ENCODE measurements around the gene UTP4. TPM values are rescaled to one million over a fixed set of nuclear protein-coding genes. Genes with fewer than 3 reads are reported as not detected.

Gene UTP4
- total and polyA plus RNA-seq, 2 donors (not counting 3 experiments of a cell fraction or from before 2014, with no cell fraction given): 56.1 to 59.5 TPM

DNA sequence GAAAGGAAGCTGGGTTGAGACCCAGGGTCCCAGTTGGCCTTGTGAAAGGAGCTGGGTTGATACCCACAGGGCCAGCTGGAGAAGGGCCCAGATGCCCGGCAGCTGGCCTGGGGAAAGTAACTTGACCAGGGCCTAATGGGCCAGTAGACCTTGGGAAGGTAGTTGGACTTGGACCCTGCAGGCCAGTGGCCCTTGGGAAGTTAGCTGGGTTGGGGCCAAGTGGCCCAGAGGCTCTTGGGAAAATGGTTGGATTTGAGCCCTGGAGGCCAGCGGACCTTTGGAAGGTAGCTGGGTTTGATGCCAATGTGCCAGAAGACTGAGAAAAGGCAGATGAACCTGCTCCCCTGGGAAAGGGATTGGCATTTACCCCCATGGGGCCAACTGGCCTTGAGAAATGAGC is 13.5 kb upstream of the UTP4 start:
- ChIA-PET POLR2A (no interaction called here), CTCF (interaction anchor here (1.0 to 1.6 kb wide), 3 partner anchors 10 to 271 kb away, joined by 3 to 7 read pairs (median 5); no protein-coding TSS in a partner anchor)
- peaks cover 8% of the 10 kb centered on the region for H3K79me2 ChIP-seq (ENCODE audit: control insufficient read depth, insufficient read depth, low read length)
- no peaks in the 10 kb centered on the region for H3K9me1 ChIP-seq (replicated peaks; ENCODE audit: control insufficient read depth, extremely low read depth, insufficient read depth, low read length)
- dilution Hi-C loops (cut with MboI; ENCODE audit: extremely low pct_ligation_motif_present, low sequenced_read_pairs): no loop called here
- no peak for FAIRE-seq
- H3K27ac ChIP-seq (ENCODE audit: insufficient read depth, low read depth, low read length): no peak overlapping the region
- H3K9me3 ChIP-seq (replicated peaks; ENCODE audit: control insufficient read depth, insufficient read depth, low read length): no peaks in the 10 kb centered on the region
- BruUV-seq (replicated peaks): no TSS peak
- H3K4me2 ChIP-seq (ENCODE audit: insufficient read depth, low read length): no peak overlapping the region
- peaks cover 6% of the 10 kb centered on the region for H4K20me1 ChIP-seq (replicated peaks; ENCODE audit: control insufficient read depth, extremely low read depth, insufficient read depth, low read length)
- peaks cover 13% of the 10 kb centered on the region for H3K4me1 ChIP-seq (ENCODE audit: control insufficient read depth, extremely low read depth, insufficient read depth, low read length)
- H3K4me3 ChIP-seq (replicated peaks in 1 of 3; ENCODE audit: insufficient read depth in 1 of 3, low read depth in 1 of 3, low read length in 3 of 3): no peak overlapping the region
- no peaks in the 10 kb centered on the region for H3K27me3 ChIP-seq (ENCODE audit: control insufficient read depth in 2 of 2, insufficient read depth in 2 of 2, low read length in 2 of 2)
- no peak overlapping the region for H3K9ac ChIP-seq (replicated peaks; ENCODE audit: extremely low read depth, insufficient read depth, low read length)
- TF ChIP-seq, protein P1, sequence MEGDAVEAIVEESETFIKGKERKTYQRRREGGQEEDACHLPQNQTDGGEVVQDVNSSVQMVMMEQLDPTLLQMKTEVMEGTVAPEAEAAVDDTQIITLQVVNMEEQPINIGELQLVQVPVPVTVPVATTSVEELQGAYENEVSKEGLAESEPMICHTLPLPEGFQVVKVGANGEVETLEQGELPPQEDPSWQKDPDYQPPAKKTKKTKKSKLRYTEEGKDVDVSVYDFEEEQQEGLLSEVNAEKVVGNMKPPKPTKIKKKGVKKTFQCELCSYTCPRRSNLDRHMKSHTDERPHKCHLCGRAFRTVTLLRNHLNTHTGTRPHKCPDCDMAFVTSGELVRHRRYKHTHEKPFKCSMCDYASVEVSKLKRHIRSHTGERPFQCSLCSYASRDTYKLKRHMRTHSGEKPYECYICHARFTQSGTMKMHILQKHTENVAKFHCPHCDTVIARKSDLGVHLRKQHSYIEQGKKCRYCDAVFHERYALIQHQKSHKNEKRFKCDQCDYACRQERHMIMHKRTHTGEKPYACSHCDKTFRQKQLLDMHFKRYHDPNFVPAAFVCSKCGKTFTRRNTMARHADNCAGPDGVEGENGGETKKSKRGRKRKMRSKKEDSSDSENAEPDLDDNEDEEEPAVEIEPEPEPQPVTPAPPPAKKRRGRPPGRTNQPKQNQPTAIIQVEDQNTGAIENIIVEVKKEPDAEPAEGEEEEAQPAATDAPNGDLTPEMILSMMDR (IDR thresholded peaks at IDR 0.05; ENCODE audit: extremely low read depth in 1 of 2, insufficient read depth in 1 of 2, low read depth in 1 of 2, low read length in 2 of 2): no peak
- no peak for TF ChIP-seq POLR2AphosphoS5 (IDR thresholded peaks at IDR 0.05; ENCODE audit: insufficient read depth, low read depth, low read length)
- TF ChIP-seq, protein P2, sequence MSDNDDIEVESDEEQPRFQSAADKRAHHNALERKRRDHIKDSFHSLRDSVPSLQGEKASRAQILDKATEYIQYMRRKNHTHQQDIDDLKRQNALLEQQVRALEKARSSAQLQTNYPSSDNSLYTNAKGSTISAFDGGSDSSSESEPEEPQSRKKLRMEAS (IDR thresholded peaks at IDR 0.05; ENCODE audit: insufficient read depth, insufficient read length): no peak
- TF ChIP-seq GATA2 (IDR thresholded peaks at IDR 0.05; ENCODE audit: insufficient read depth, insufficient read length, low read depth, low read length): no peak
- TF ChIP-seq EZH2 (IDR thresholded peaks at IDR 0.05; ENCODE audit: borderline replicate concordance, low read depth, low read length, severe bottlenecking): no peak
- no peak for TF ChIP-seq MYC (IDR thresholded peaks at IDR 0.05; ENCODE audit: low read depth, low read length)
- no peak for TF ChIP-seq FOS (IDR thresholded peaks at IDR 0.05; ENCODE audit: borderline replicate concordance, insufficient read depth, low read length)
- TF ChIP-seq POLR2A (IDR thresholded peaks at IDR 0.05; ENCODE audit: low read depth, low read length): no peak
- peaks cover 2 to 26% of the 10 kb centered on the region in 2 experiments for H3K36me3 ChIP-seq (ENCODE audit: control insufficient read depth in 2 of 2, extremely low read depth in 1 of 2, insufficient read depth in 2 of 2, low read length in 2 of 2)
- intact Hi-C loops (cut with micrococcal nuclease): no loop called here
- H2AFZ ChIP-seq (ENCODE audit: low read depth, low read length): no peak overlapping the region
- no peak for DNase-seq (ENCODE audit: low read depth, low spot score)

Measured in endothelial cell of umbilical vein (primary cell).